GM19099 (cell line): ENCODE data around the gene TOR3A.
A peak's percentile ranks its signal among the peaks of the same experiment; 100 is the strongest.

Experiments
- POLR2A ChIP-seq: IDR thresholded peaks from 3 replicates; pipeline ENCODE4 v1.6.1; 2011; ENCODE audit warnings: low read depth; ENCODE audit not compliant: insufficient read length; ENCODE audit errors: extremely low read depth

TOR3A gene

GRCh38 chr1:179058487-179059483 lies 23.1 kb upstream of the TOR3A start:
- TF ChIP-seq POLR2A = no peak

- TF ChIP-seq POLR2A = no peak
These were observed 20.2 kb upstream of the TOR3A start for GRCh38 chr1:179061360-179062282.

- no peak for TF ChIP-seq POLR2A
These were observed 15.4 kb upstream of the TOR3A start for GRCh38 chr1:179066471-179066870.

GRCh38 chr1:179077396-179077795 lies 4.5 kb upstream of the TOR3A start:
- TF ChIP-seq POLR2A = no peak

GRCh38 chr1:179079113-179079761 lies 2.6 kb upstream of the TOR3A start:
- no peak for TF ChIP-seq POLR2A

- peak; percentile 10 for TF ChIP-seq POLR2A
These were observed 794 bp upstream of the TOR3A start for GRCh38 chr1:179080866-179081686.

- TF ChIP-seq POLR2A = no peak
These were observed 596 bp downstream of the TOR3A start for GRCh38 chr1:179082333-179082998.

GRCh38 chr1:179082999-179083335 lies 1.1 kb downstream of the TOR3A start:
- peak; percentile 43 for TF ChIP-seq POLR2A

GRCh38 chr1:179083533-179083932 lies 1.7 kb downstream of the TOR3A start:
- no peak for TF ChIP-seq POLR2A

GRCh38 chr1:179087665-179088064 lies 5.8 kb downstream of the TOR3A start:
- no peak for TF ChIP-seq POLR2A

GRCh38 chr1:179089827-179090482 lies 8.1 kb downstream of the TOR3A start:
- TF ChIP-seq POLR2A = no peak

- TF ChIP-seq POLR2A = no peak
These were observed 8.7 kb downstream of the TOR3A start for GRCh38 chr1:179090522-179090921.

- TF ChIP-seq POLR2A = no peak
These were observed 9.1 kb downstream of the TOR3A start for GRCh38 chr1:179090923-179091322.
